Fibroblast of lung (primary cell): ENCODE data around the gene ATG7. TPM values are rescaled to one million over a fixed set of nuclear protein-coding genes. Genes with fewer than 3 reads are reported as not detected.

Experiments
- DNase-seq, 2 donors: peaks; one replicate each; pipeline versions ENCODE4 v3.0.0 to v3.0.0-alpha.2; 2010; ENCODE audit warnings: low read depth in 2 of 2
- H2AFZ ChIP-seq: 2 replicates; pipeline ENCODE4 v1.5.1; 2012; ENCODE audit warnings: low read length, control low read depth, inconsistent platforms
- H3K27ac ChIP-seq: 2 replicates; pipeline ENCODE4 v1.5.1; 2011; ENCODE audit warnings: low read length, control low read depth; ENCODE audit not compliant: insufficient read depth
- H3K27me3 ChIP-seq: 2 replicates; pipeline ENCODE4 v1.5.1; 2011; ENCODE audit warnings: mild to moderate bottlenecking, low read length; ENCODE audit not compliant: control insufficient read depth, insufficient read depth
- H3K36me3 ChIP-seq: 2 replicates; pipeline ENCODE4 v1.5.1; 2011; ENCODE audit warnings: low read length; ENCODE audit not compliant: control insufficient read depth, insufficient read depth
- H3K4me1 ChIP-seq: 2 replicates; pipeline ENCODE4 v1.5.1; 2011; ENCODE audit warnings: low read length; ENCODE audit not compliant: control insufficient read depth, insufficient read depth; ENCODE audit errors: extremely low read depth
- H3K4me2 ChIP-seq: 2 replicates; pipeline ENCODE4 v1.5.1; 2011; ENCODE audit warnings: low read length, control low read depth; ENCODE audit not compliant: insufficient read depth; ENCODE audit errors: extremely low read depth
- H3K4me3 ChIP-seq, 4 experiments: fragments of 200-600 bp in 1 of 4; sonication (generic) in 1 of 4; replicated peaks in 1 of 4; 2 replicates each; pipeline ENCODE4 v1.5.1; 2011 to 2016; ENCODE audit warnings: low read length in 4 of 4, low read depth in 3 of 4, mild to moderate bottlenecking in 3 of 4, control low read depth in 2 of 4, inconsistent platforms in 1 of 4, mixed read lengths in 1 of 4; ENCODE audit not compliant: insufficient read depth in 1 of 4; ENCODE audit errors: control extremely low read depth in 1 of 4
- H3K79me2 ChIP-seq: 2 replicates; pipeline ENCODE4 v1.5.1; 2012; ENCODE audit warnings: mild to moderate bottlenecking, low read length, inconsistent platforms; ENCODE audit not compliant: control insufficient read depth, insufficient read depth
- H3K9ac ChIP-seq: 2 replicates; pipeline ENCODE4 v1.5.1; 2011; ENCODE audit warnings: mild to moderate bottlenecking, low read length, control low read depth; ENCODE audit not compliant: insufficient read depth
- H3K9me3 ChIP-seq: 2 replicates; pipeline ENCODE4 v1.5.1; 2012; ENCODE audit warnings: low read depth, low read length; ENCODE audit not compliant: control insufficient read depth, insufficient read depth
- H4K20me1 ChIP-seq: 2 replicates; pipeline ENCODE4 v1.5.1; 2011; ENCODE audit warnings: low read length; ENCODE audit not compliant: control insufficient read depth, insufficient read depth; ENCODE audit errors: extremely low read depth
- EZH2 ChIP-seq: IDR thresholded peaks from 2 replicates; pipeline ENCODE4 v1.5.1; 2012; ENCODE audit warnings: low read length, control low read depth, mild to moderate bottlenecking; ENCODE audit errors: missing control alignments
- polyA plus RNA-seq, 2 donors: library from polyadenylated mRNA; depleted of rRNA in 1 of 2; stranded (reverse) in 1 of 2; unstranded in 1 of 2; fragments of >200 nt; gene quantifications; 2 replicates each; pipeline ENCODE4 v1.2.1, GENCODE V29; 2011 to 2012; ENCODE audit warnings: missing spikeins in 1 of 2
- total RNA-seq: library from RNA; depleted of rRNA; stranded (reverse); fragments of >200 nt; gene quantifications from 2 replicates; pipeline ENCODE4 v1.2.1, GENCODE V29; 2014
- TF ChIP-seq, protein P1 (sequence below), 2 donors: IDR thresholded peaks in 1 of 2; conservative IDR thresholded peaks in 1 of 2; 1 replicate in 1 of 2; 2 replicates in 1 of 2; pipeline ENCODE4 v1.5.1; 2011 to 2012; ENCODE audit warnings: low read length in 2 of 2, control low read depth in 1 of 2, inconsistent platforms in 1 of 2, low read depth in 1 of 2, mild to moderate bottlenecking in 1 of 2

Gene ATG7
- total and polyA plus RNA-seq, 2 donors (not counting 1 experiment from before 2014, with no cell fraction given), result 50.8 to 56.5 TPM

DNA sequence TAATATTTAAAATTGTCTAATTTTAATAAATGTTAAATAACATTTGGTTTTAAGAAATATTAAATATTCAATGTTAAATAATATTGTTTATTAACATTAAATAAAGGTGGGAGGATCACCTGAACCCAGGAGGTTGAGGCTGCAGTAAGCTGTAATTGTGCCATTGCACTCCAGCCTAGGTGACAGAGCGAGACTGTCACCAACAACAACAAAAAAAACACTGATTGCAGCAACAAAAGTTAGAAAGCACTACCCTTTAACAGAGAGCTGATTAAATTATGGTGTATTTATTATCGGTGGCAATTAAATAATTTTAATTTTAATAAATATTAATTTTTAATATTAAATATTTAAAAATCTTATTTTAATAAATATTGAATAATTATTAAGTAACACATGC lies 152.1 kb downstream of the ATG7 start:
- Histone ChIP-seq H3K4me1 (no peaks in the 10 kb centered on the region), H3K36me3 (no peaks in the 10 kb centered on the region), H3K9ac (no peak overlapping the region), H2AFZ (no peak overlapping the region), H3K9me3 (no peaks in the 10 kb centered on the region), H3K79me2 (no peaks in the 10 kb centered on the region), H3K4me3 (no peak overlapping the region), H4K20me1 (no peaks in the 10 kb centered on the region), H3K27me3 (no peaks in the 10 kb centered on the region), H3K4me2 (no peak overlapping the region), H3K27ac (no peak overlapping the region)
- no peak for TF ChIP-seq EZH2
- TF ChIP-seq, protein P1, sequence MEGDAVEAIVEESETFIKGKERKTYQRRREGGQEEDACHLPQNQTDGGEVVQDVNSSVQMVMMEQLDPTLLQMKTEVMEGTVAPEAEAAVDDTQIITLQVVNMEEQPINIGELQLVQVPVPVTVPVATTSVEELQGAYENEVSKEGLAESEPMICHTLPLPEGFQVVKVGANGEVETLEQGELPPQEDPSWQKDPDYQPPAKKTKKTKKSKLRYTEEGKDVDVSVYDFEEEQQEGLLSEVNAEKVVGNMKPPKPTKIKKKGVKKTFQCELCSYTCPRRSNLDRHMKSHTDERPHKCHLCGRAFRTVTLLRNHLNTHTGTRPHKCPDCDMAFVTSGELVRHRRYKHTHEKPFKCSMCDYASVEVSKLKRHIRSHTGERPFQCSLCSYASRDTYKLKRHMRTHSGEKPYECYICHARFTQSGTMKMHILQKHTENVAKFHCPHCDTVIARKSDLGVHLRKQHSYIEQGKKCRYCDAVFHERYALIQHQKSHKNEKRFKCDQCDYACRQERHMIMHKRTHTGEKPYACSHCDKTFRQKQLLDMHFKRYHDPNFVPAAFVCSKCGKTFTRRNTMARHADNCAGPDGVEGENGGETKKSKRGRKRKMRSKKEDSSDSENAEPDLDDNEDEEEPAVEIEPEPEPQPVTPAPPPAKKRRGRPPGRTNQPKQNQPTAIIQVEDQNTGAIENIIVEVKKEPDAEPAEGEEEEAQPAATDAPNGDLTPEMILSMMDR (conservative IDR thresholded peaks at IDR 0.05 in 1 of 2, IDR thresholded peaks at IDR 0.05 in 1 of 2; ENCODE audit: low read depth in 1 of 2, low read length in 2 of 2), result no peak
- no peak for DNase-seq

DNA sequence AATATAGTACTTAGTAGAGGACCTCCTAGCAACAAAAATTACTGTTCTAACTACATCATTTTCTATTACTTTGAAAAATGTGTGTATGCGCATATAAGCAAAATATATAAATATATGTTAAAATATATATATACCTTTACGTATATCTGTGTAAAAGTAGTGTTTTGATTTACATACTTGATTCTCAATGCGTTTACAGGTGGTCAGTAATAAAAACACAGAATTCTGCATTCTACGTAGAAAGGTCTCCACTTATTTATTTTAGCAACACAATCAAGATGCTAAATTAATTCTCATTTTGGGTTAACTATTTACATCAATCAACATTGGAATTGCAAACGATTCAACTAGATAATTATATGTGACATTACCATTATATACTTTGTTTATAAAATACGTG lies 158.0 kb downstream of the ATG7 start:
- H3K27ac ChIP-seq, result no peak overlapping the region
- no peak overlapping the region for H3K4me2 ChIP-seq
- H3K79me2 ChIP-seq, result no peaks in the 10 kb centered on the region
- no peak overlapping the region for H3K9ac ChIP-seq
- no peak overlapping the region for H2AFZ ChIP-seq
- no peaks in the 10 kb centered on the region for H3K36me3 ChIP-seq
- no peaks in the 10 kb centered on the region for H3K9me3 ChIP-seq
- H3K4me1 ChIP-seq, result peaks cover 4% of the 10 kb centered on the region
- H3K27me3 ChIP-seq, result no peaks in the 10 kb centered on the region
- TF ChIP-seq, protein P1 (conservative IDR thresholded peaks at IDR 0.05 in 1 of 2, IDR thresholded peaks at IDR 0.05 in 1 of 2; ENCODE audit: low read depth in 1 of 2, low read length in 2 of 2), result no peak
- TF ChIP-seq EZH2, result no peak
- no peaks in the 10 kb centered on the region for H4K20me1 ChIP-seq
- no peak overlapping the region for H3K4me3 ChIP-seq
- DNase-seq, result no peak

DNA sequence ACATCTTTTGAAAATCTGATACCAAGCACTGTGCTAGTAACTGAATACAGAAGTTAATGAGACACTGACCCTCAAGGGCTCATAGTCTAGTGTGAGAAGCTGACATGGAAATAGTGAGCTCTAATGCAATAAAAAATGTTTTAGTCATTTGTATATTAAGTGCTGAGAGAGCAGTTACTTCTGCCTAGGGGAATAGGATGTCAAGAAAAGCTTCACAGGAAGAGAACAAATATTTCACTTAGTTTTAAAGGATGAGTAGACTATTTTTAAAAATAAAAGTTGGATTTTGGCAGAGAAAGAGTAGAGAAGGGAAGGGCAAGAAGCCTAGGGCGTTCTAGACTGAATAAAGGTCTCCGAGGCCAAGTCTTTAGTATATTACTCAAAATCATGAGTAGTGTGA lies 158.4 kb downstream of the ATG7 start:
- H4K20me1 ChIP-seq, result no peaks in the 10 kb centered on the region
- H3K9ac ChIP-seq, result no peak overlapping the region
- H3K4me3 ChIP-seq, result no peak overlapping the region
- H3K9me3 ChIP-seq, result no peaks in the 10 kb centered on the region
- H3K4me1 ChIP-seq, result peaks cover 4% of the 10 kb centered on the region
- H3K79me2 ChIP-seq, result no peaks in the 10 kb centered on the region
- no peak overlapping the region for H2AFZ ChIP-seq
- TF ChIP-seq, protein P1 (conservative IDR thresholded peaks at IDR 0.05 in 1 of 2, IDR thresholded peaks at IDR 0.05 in 1 of 2; ENCODE audit: low read depth in 1 of 2, low read length in 2 of 2), result no peak
- no peak for TF ChIP-seq EZH2
- H3K27me3 ChIP-seq, result no peaks in the 10 kb centered on the region
- H3K4me2 ChIP-seq, result no peak overlapping the region
- H3K36me3 ChIP-seq, result no peaks in the 10 kb centered on the region
- no peak overlapping the region for H3K27ac ChIP-seq
- DNase-seq, result no peak
